SK-N-SH (cell line): ENCODE measurements around the gene ARFGAP1. TPM values are rescaled to one million over a fixed set of nuclear protein-coding genes. Genes with fewer than 3 reads are reported as not detected.

Experiments used
- CTCF ChIA-PET: fragments of 300-600, 350-600 bp; formaldehyde crosslinking; extraction: SDS; loops from one replicate; lab custom pipeline; 2021; lab: Yijun Ruan, JAX
- POLR2A ChIA-PET: fragments of 350-600 bp; sonication (Branson Sonifier 250); formaldehyde crosslinking; extraction: SDS; loops from one replicate; lab custom pipeline; 2020; ENCODE audit warnings: antibody characterized with exemption, inconsistent platforms; lab: Yijun Ruan, JAX
- DNase-seq: peaks from one replicate; pipeline ENCODE4 v3.0.0; 2012
- H2AFZ ChIP-seq: fragments of 200-600 bp; sonication (generic); 2 replicates; pipeline ENCODE4 v1.8.1; 2016; ENCODE audit warnings: antibody characterized with exemption, mild to moderate bottlenecking, low read depth
- H3F3A ChIP-seq: fragments of 200-600 bp; sonication (generic); replicated peaks from 2 replicates; pipeline ENCODE3; 2016; ENCODE audit warnings: antibody characterized with exemption, mild to moderate bottlenecking; ENCODE audit not compliant: insufficient read depth
- H3K27ac ChIP-seq, 2 experiments: fragments of 200-500 bp in 1 of 2; fragments of 200-600 bp in 1 of 2; sonication (Bioruptor generic) in 1 of 2; sonication (generic), shearing (Covaris generic) in 1 of 2; 2 replicates each; pipeline versions ENCODE4 v1.5.1 to v1.6.1; 2014 to 2016; ENCODE audit warnings: low read depth in 2 of 2, inconsistent platforms in 1 of 2, low read length in 1 of 2, mild to moderate bottlenecking in 1 of 2, mixed read lengths in 1 of 2
- H3K27me3 ChIP-seq: fragments of 200-600 bp; sonication (generic), shearing (Covaris generic); 2 replicates; pipeline ENCODE4 v1.6.1; 2016; ENCODE audit warnings: mixed run types; ENCODE audit not compliant: insufficient read depth
- H3K36me3 ChIP-seq, 2 experiments: fragments of 200-500 bp in 1 of 2; fragments of 200-600 bp in 1 of 2; sonication (Bioruptor generic) in 1 of 2; sonication (generic) in 1 of 2; replicated peaks in 1 of 2; 2 replicates each; pipeline versions ENCODE3 to v1.5.1; 2014 to 2016; ENCODE audit warnings: low read length in 1 of 2, mild to moderate bottlenecking in 1 of 2; ENCODE audit not compliant: insufficient read depth in 2 of 2, control insufficient read depth in 1 of 2
- H3K4me1 ChIP-seq, 2 experiments: fragments of 200-500 bp in 1 of 2; fragments of 200-600 bp in 1 of 2; sonication (Bioruptor generic) in 1 of 2; sonication (generic), shearing (Covaris generic) in 1 of 2; 2 replicates each; pipeline versions ENCODE4 v1.5.1 to v1.6.1; 2014 to 2016; ENCODE audit warnings: low read depth in 1 of 2, low read length in 1 of 2, mixed run types in 1 of 2; ENCODE audit not compliant: insufficient read depth in 2 of 2, control insufficient read depth in 1 of 2
- H3K4me2 ChIP-seq: fragments of 200-600 bp; sonication (generic), shearing (Covaris generic); 2 replicates; pipeline ENCODE4 v1.6.1; 2017; ENCODE audit warnings: mixed run types
- H3K4me3 ChIP-seq, 2 experiments: fragments of 200-500 bp in 1 of 2; fragments of 200-600 bp in 1 of 2; sonication (Bioruptor generic) in 1 of 2; sonication (generic), shearing (Covaris generic) in 1 of 2; 2 replicates each; pipeline versions ENCODE4 v1.5.1 to v1.8.1; 2014 to 2016; ENCODE audit warnings: low read depth in 2 of 2, inconsistent platforms in 1 of 2, low read length in 1 of 2, mild to moderate bottlenecking in 1 of 2, mixed read lengths in 1 of 2, moderate library complexity in 1 of 2
- H3K79me2 ChIP-seq: fragments of 200-600 bp; sonication (generic); 2 replicates; pipeline ENCODE4 v1.8.1; 2017; ENCODE audit warnings: mild to moderate bottlenecking; ENCODE audit not compliant: insufficient read depth
- H3K9ac ChIP-seq: fragments of 200-600 bp; sonication (generic); 2 replicates; pipeline ENCODE4 v1.6.1; 2017; ENCODE audit warnings: mixed run types
- H3K9me2 ChIP-seq: fragments of 200-600 bp; sonication (generic); 2 replicates; pipeline ENCODE4 v1.6.1; 2017; ENCODE audit warnings: mixed run types
- H3K9me3 ChIP-seq: fragments of 200-600 bp; sonication (generic); 2 replicates; pipeline ENCODE4 v1.6.1; 2017; ENCODE audit warnings: mixed run types, mild to moderate bottlenecking, moderate library complexity
- H4K20me1 ChIP-seq: fragments of 200-600 bp; sonication (generic); 2 replicates; pipeline ENCODE4 v1.6.1; 2017; ENCODE audit warnings: mild to moderate bottlenecking, mixed run types; ENCODE audit not compliant: insufficient read depth
- CTCF ChIP-seq: fragments of 200-600 bp; sonication (generic); IDR thresholded peaks from 2 replicates; pipeline ENCODE4 v1.6.1; 2017; ENCODE audit warnings: antibody characterized with exemption, mild to moderate bottlenecking, moderate library complexity
- JUND ChIP-seq: IDR thresholded peaks from 2 replicates; pipeline ENCODE4 v1.4.0; 2012
- MXI1 ChIP-seq: IDR thresholded peaks from 2 replicates; pipeline ENCODE4 v1.6.1; 2012; ENCODE audit warnings: mild to moderate bottlenecking, low read depth, low read length, improper control_type of control experiment
- RAD21 ChIP-seq: IDR thresholded peaks from 2 replicates; pipeline ENCODE4 v1.6.1; 2012; ENCODE audit warnings: mild to moderate bottlenecking, low read length
- REST ChIP-seq: IDR thresholded peaks from 2 replicates; pipeline ENCODE4 v1.6.1; 2012; ENCODE audit warnings: mild to moderate bottlenecking, low read depth, low read length, moderate library complexity
- RFX5 ChIP-seq: IDR thresholded peaks from 2 replicates; pipeline ENCODE4 v1.6.1; 2012; ENCODE audit warnings: mild to moderate bottlenecking, improper control_type of control experiment, low read length
- SMC3 ChIP-seq: IDR thresholded peaks from 2 replicates; pipeline ENCODE4 v1.6.1; 2012; ENCODE audit warnings: low read depth, low read length, improper control_type of control experiment
- USF1 ChIP-seq: IDR thresholded peaks from 2 replicates; pipeline ENCODE4 v1.4.0; 2012; ENCODE audit warnings: low read depth, borderline replicate concordance
- WGBS: methylation state at CpG from one replicate; pipeline ENCODE4 v1.1.6; 2017; ENCODE audit warnings: low lambda C conversion rate; 5-methylcytosine and 5-hydroxymethylcytosine counted together
- polyA plus RNA-seq, 3 experiments: library from polyadenylated mRNA; depleted of rRNA; stranded (reverse); fragments of >200 nt; gene quantifications; 2 replicates each; pipeline ENCODE4 v1.2.3, GENCODE V29; 2012
- TF ChIP-seq, protein P1 (sequence below): fragments of 150-350 bp; IDR thresholded peaks from 2 replicates; pipeline ENCODE4 v1.6.1; 2016; ENCODE audit warnings: mild to moderate bottlenecking, low read depth, low read length

The ARFGAP1 gene
- polyA plus RNA-seq, 1 of the 3 experiments (the other 2 are of a cell fraction): 72.7 TPM

- Histone ChIP-seq H3K36me3 (peaks cover 0 to 28% of the 10 kb centered on the region in 2 experiments), H2AFZ (no peak overlapping the region), H3F3A (peaks cover 4% of the 10 kb centered on the region), H3K27ac (no peak overlapping the region), H3K4me1 (no peaks in the 10 kb centered on the region; a peak in 1 of 4 replicates), H3K4me2 (no peak overlapping the region), H4K20me1 (peaks cover 21% of the 10 kb centered on the region; the same call in 1 of the 2 replicates), H3K9me2 (no peaks in the 10 kb centered on the region), H3K9me3 (no peaks in the 10 kb centered on the region), H3K27me3 (peaks cover 6% of the 10 kb centered on the region; the same call in 1 of the 2 replicates), H3K9ac (no peak overlapping the region), H3K4me3 (no peak overlapping the region), H3K79me2 (no peaks in the 10 kb centered on the region)
- TF ChIP-seq REST (no peak), RAD21 (peak; percentile 40), CTCF (peak; percentile 68), SMC3 (peak; percentile 41; the same call in 1 of the 2 replicates)
- peak; percentile 95 for DNase-seq
- CTCF ChIA-PET: interaction anchor here (0.6 to 3.1 kb wide), 20 partner anchors 8 to 230 kb away, joined by 3 to 40 read pairs (median 4); partner anchors contain the start of gene ARFGAP1
- POLR2A ChIA-PET: interaction anchor here (0.5 kb wide), 1 partner anchor 18 kb away, joined by 3 read pairs; no protein-coding TSS in a partner anchor
- WGBS: 38% methylated on average over 8 of the region's 26 CpGs
Measured at GRCh38 chr20:63290677-63291472, 18.3 kb downstream of the ARFGAP1 start.

DNA sequence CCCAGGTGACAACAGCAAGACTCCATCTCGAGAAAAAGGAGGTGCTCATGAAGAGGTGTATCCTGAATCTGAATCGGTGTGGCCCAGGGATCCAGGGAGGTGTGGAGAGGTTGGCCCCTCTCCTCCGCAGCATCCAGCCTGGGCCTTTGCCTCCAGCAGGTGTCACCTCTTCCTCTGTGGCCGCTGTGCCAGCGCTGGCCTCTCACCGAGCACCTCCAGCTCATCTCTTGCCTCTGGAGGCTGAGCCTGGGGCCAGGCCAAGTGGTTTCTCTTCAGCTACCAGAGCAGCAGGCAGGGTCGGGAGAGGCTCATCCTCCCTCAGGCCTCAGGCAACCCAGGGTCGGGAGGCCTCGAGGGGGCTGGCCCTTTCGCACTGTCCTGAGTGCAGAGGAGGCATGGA, 19.2 kb downstream of the ARFGAP1 start:
- DNase-seq: no peak
- H3K79me2 ChIP-seq: no peaks in the 10 kb centered on the region
- H3K9ac ChIP-seq: no peak overlapping the region
- no peak for TF ChIP-seq JUND
- TF ChIP-seq, protein P1, sequence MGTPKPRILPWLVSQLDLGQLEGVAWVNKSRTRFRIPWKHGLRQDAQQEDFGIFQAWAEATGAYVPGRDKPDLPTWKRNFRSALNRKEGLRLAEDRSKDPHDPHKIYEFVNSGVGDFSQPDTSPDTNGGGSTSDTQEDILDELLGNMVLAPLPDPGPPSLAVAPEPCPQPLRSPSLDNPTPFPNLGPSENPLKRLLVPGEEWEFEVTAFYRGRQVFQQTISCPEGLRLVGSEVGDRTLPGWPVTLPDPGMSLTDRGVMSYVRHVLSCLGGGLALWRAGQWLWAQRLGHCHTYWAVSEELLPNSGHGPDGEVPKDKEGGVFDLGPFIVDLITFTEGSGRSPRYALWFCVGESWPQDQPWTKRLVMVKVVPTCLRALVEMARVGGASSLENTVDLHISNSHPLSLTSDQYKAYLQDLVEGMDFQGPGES: no peak
- TF ChIP-seq USF1: no peak
- no peak for TF ChIP-seq MXI1
- no peak for TF ChIP-seq RFX5
- no peak for TF ChIP-seq CTCF
- peaks cover 21% of the 10 kb centered on the region; the same call in 1 of the 2 replicates for H4K20me1 ChIP-seq
- POLR2A ChIA-PET: no interaction called here
- H3K36me3 ChIP-seq: peaks cover 0 to 20% of the 10 kb centered on the region in 2 experiments
- no peaks in the 10 kb centered on the region; a peak in 1 of 4 replicates for H3K4me1 ChIP-seq
- no peaks in the 10 kb centered on the region for H3K9me2 ChIP-seq
- no peak overlapping the region for H3K4me3 ChIP-seq
- H3F3A ChIP-seq: peaks cover 4% of the 10 kb centered on the region
- peaks cover 15% of the 10 kb centered on the region for H3K27me3 ChIP-seq
- no peaks in the 10 kb centered on the region for H3K9me3 ChIP-seq
- no peak overlapping the region for H3K4me2 ChIP-seq
- no peak overlapping the region for H3K27ac ChIP-seq
- WGBS: 91% methylated on average over 4 of the region's 10 CpGs
- CTCF ChIA-PET: interaction anchor here (0.7 to 3.1 kb wide), 12 partner anchors 10 to 236 kb away, joined by 3 to 40 read pairs (median 5); partner anchors contain the start of gene ARFGAP1
- H2AFZ ChIP-seq: no peak overlapping the region
